SU-DHL-6 (cell line): ENCODE measurements around the gene ZDHHC16.

Experiments
- EZH2phosphoT487 ChIP-seq: fragments of 200-600 bp; sonication (generic), shearing (Covaris generic); conservative IDR thresholded peaks from 2 replicates; pipeline ENCODE4 v1.6.1; 2018; ENCODE audit warnings: mild to moderate bottlenecking, antibody characterized with exemption, low read length, moderate library complexity, mixed read lengths
- TF ChIP-seq, protein P1 (sequence below): fragments of 200-600 bp; sonication (generic); IDR thresholded peaks from one replicate; pipeline ENCODE4 v1.5.1; 2017; ENCODE audit warnings: antibody characterized with exemption, mild to moderate bottlenecking, low read length, moderate library complexity; ENCODE audit not compliant: insufficient read depth, poor library complexity, severe bottlenecking

DNA sequence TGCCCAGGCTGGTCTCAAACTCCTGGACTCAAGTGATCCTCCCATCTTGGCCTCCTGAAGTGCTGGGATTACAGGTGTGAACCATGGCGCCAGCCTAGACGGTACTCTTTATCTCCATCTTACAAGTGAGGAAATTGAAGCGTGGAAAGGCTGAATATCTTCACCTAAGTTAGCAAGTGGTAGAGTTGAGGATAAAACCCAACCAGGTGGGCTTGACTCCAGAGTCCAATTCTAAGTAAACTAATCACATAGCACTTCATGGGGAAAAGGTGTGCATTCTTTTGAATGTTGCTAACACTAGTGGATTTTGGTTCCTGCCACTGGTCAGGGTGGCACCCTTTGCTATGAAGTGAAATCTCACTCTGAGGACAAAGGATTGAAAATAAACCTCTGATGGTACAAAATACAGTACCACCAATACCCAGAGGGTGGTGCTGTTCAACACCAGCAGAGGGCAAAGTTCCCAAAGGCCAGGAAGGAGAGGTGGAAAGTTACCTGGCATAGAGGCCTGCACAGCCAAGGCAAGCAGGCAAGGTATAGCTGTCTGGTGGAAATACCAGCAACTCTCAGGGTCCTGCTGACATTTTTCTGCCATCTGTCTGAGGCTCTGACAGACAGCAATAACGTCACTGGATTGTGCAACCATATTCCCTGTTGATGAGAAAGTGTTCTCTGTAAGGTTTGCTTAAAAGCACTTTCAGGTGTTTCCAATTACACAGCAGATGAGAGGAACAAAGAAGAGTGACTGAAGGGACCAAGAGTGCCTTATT lies 17.6 kb downstream of the ZDHHC16 start:
- TF ChIP-seq, protein P1, sequence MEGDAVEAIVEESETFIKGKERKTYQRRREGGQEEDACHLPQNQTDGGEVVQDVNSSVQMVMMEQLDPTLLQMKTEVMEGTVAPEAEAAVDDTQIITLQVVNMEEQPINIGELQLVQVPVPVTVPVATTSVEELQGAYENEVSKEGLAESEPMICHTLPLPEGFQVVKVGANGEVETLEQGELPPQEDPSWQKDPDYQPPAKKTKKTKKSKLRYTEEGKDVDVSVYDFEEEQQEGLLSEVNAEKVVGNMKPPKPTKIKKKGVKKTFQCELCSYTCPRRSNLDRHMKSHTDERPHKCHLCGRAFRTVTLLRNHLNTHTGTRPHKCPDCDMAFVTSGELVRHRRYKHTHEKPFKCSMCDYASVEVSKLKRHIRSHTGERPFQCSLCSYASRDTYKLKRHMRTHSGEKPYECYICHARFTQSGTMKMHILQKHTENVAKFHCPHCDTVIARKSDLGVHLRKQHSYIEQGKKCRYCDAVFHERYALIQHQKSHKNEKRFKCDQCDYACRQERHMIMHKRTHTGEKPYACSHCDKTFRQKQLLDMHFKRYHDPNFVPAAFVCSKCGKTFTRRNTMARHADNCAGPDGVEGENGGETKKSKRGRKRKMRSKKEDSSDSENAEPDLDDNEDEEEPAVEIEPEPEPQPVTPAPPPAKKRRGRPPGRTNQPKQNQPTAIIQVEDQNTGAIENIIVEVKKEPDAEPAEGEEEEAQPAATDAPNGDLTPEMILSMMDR: peak; percentile 86
- TF ChIP-seq EZH2phosphoT487: no peak
